Pons (tissue), 1 donor: ENCODE measurements around the gene RCAN3.
A peak's percentile ranks its signal among the peaks of the same experiment; 100 is the strongest.
"Not testable (repeated sequence)": the region's sequence is repeated elsewhere in the genome, so short reads cannot be mapped to it uniquely, and the experiment has no call there.

Experiments
- DNase-seq: peaks from one replicate; pipeline ENCODE4 v3.0.0-alpha.2; 2016; ENCODE audit warnings: low spot score

RCAN3 gene

GRCh38 chr1:24486331-24487065, 16.1 kb upstream of the RCAN3 start:
- DNase-seq = no peak

DNA sequence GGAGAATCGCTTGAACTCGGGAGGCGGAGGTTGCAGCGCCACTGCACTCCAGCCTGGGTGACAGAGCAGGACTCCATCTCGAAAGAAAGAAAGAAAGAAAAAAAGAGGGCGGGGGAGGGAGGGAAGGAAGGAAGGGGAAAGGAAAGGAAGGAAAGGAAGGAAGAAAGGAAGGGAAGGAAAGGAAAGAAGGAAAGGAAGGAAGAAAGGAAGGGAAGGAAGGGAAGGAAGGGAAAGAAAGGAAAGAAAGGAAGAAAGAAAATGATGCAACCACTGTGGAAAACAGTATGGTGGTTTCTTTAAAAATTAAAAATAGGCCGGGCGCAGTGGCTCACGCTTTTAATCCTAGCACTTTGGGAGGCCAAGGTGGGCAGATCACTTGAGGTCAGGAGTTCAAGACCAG, 15.2 kb upstream of the RCAN3 start:
- DNase-seq = no peak

GRCh38 chr1:24488159-24488558, 14.5 kb upstream of the RCAN3 start:
- not testable (repeated sequence) for DNase-seq

- DNase-seq = no peak
Measured at GRCh38 chr1:24489674-24490073, 13.0 kb upstream of the RCAN3 start.

- no peak for DNase-seq
Measured at GRCh38 chr1:24490101-24490781, 12.4 kb upstream of the RCAN3 start.

DNA sequence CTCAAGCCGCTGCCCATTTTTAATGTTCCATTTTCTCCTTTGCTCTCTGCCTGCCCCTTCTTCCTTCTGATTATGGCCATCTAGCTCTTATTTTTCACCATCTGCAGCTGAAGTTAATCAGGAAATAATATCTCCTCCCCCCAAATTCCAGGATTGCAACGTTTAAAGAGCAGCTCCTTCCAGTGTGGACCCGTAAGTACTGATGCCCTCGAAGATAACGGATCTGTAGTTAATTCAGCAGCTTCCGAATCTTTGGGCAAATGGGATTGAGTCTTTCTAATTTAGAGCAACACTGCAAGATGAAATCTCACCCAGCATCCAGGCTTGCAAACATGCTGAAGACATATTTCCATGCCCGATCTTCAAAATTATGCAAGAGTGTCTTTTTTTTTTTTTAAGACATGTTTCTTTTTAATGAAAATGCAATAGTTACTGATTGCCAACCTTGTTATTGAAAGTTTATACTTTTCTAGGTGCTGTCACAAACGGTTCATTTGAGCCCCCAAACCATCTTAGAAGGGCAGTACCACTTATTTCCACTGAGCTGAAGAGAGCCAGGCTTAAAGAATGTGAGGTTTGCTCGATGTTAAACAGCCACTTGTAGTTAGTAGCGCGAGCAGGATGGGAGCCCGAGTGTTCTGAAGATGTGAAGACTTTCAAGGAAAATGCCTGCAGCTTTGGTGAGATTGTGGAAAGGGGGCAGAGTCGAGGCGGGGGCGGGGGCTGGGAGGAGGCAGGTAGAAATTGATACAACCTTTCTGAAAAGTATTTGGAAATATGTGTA, 10.9 kb upstream of the RCAN3 start:
- DNase-seq = no peak

- not testable (repeated sequence) for DNase-seq
Measured at GRCh38 chr1:24492935-24493334, 9.7 kb upstream of the RCAN3 start.

DNA sequence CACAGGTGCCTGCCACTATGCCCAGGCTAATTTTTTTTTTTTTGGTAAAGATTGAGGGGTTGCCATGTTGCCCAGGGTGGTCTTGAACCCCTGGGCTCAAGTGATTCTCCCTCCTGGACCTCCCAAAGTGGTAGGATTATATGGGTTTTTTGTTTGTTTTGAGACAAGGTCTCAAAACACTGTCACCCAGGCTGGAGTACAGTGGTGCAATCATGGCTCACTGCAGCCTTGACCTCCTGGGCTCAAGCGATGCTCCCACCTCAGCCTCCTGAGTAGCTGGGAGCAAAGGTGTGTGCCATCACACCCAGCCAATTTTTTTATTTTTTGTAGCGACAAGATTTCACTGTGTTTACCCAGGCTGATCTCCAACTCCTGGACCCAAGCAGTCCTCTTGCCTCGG, 8.9 kb upstream of the RCAN3 start:
- DNase-seq = no peak

DNA sequence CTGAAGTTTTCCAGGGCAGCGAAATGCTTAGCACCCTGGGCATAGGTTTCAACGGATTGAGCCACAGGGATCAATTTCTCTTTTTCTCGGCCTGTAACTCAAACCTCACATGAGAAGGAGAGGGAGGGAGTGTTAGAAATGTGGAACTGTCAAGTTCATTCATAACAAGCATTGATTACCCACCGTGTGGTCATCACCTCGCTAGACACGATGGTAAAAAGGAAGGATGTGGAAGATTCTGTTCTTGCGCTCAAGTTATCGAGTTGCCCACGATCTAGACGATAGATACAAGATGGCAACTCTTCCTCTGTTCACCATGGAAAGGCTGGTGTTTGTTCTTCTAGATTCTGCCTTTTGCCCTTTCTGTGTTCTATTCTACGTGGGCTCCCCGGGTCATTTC, 4.0 kb upstream of the RCAN3 start:
- no peak for DNase-seq

DNA sequence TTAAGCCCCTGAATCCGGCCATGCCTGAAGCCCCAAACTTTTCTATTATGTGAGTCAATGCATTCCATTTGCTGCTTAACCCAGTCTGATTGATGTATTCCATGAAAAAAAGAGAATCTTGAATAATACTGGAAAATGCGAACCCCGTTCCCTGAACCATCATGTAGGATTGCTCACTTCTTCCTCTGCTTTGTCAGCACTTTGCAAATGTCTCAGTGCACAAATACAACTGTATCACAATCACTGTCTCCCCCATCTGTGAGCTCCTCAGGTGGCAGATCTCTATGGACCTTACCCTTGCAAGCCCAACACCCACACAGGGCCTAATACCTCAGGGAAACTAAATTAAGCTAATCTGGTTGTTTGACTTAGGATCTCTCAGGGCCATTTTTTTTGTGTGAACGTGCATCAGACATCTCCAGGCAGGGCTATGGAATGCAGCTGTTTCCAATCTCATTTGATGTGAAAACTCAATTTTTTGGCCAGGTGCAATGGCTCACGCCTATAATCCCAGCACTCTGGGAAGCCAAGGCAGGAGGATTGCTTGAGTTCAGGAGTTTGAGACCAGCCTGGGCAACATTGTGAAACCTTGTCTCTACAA, 2.1 kb upstream of the RCAN3 start:
- DNase-seq = no peak

- DNase-seq = peak; percentile 41
Measured at GRCh38 chr1:24501371-24502064, 1.1 kb upstream of the RCAN3 start.

DNA sequence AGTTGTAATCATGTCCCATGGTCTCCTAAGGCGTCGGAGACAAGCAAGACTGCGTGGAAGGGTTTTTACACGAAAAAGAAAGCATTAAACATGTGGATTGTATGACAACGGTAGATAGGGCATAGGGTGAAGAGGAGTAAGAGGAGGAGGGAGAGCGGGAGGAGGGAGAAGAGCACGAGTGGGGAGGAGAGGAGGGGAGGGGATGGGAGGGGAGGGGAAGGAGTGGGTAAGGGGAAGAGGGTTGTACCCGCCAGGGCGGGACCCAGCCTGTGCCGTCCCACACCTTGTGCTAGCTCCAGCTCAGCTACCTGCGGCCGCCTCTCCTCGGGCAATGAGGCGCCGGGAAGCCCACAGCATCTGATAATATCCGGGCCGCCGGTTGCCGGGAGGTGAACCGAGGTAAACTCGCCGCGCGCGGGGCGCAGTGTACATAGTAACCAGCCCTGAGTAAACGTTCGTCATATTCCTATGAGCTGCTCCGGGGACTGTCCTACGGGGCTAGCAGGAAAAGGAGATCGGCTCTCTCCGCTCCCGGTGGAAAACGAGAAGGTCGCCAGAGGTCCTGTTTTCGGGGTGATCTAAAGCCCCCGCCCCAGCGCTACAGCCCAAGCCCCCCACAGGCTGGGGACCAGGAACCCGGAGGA, 449 bp upstream of the RCAN3 start:
- DNase-seq = peak; percentile 53

DNA sequence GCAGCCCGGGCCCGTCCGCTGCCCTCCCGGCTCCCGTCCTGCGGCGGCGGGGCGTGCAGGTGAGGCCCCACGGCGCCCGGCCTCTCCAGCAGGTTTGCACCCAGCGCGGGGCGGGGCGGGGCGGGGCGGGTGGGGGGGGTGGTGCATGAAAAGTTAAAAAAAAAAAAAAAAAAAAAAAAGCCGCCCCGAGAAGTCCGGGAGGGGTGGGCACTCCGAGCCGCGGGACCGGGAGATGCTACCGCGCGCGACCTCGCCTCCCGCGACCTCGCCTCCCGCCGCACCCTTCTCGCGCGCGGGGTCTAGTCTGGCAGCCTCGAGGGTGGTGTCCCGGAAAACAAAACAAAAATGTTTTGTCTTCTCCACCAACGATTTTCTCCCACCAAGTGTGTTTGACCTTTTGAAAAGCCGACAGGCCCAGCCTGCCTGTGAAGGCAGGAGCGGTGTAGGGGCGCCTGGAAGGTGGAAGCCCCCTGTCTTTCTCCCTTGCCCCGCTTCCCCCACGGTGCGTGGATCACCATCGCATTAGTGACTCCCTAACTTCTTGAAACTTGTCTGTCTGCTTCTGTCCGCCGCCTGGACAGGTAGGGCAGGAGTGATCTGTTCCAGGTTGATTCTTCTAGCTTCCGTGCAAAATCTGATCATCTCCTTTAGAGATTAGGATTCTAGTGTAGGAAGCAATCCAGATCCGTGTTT, 569 bp downstream of the RCAN3 start:
- DNase-seq = peak; percentile 31

GRCh38 chr1:24503870-24504523, 1.4 kb downstream of the RCAN3 start:
- DNase-seq = peak; percentile 26

GRCh38 chr1:24504560-24504959, 1.9 kb downstream of the RCAN3 start:
- DNase-seq = no peak

DNA sequence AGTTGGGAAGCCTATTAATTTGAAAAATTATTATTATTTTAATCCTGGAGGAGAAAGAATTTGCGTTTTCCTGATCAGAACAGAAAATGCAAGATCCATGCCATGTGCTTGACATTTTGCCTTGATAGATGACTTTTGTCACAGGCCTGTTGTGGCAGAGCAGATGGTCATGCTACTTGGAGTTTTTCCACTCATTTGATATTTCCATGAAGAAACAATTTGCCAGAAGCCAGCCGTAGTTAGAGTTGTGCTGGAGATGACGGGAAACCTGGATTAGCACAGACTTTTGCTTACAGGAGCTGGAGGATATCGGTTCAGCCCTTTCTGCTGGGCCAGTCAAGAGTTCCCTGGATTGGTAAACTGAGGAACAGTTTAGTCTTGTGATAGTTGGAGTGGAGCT, 3.2 kb downstream of the RCAN3 start:
- DNase-seq = peak; percentile 60

GRCh38 chr1:24506691-24507381, 4.2 kb downstream of the RCAN3 start:
- no peak for DNase-seq

DNA sequence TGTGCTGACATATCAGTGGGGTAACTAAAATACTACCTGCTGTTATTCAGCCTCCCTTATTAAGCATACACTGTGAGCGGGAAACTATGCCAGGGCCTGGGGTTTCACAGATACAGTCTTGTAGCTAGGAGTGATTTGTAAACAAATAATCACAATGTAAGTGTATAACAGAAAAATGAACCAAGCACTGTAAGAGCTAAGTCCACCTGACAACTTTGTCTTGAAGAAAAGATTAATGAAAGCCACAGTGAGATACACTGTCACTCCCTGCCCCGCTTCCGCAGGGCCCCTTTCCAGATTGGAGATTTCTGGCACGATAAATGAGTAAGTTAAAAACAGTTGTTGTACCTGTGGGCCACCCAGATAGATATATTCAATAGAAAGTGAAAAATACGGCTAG, 4.8 kb downstream of the RCAN3 start:
- DNase-seq = no peak

GRCh38 chr1:24508911-24509310, 6.3 kb downstream of the RCAN3 start:
- no peak for DNase-seq

DNA sequence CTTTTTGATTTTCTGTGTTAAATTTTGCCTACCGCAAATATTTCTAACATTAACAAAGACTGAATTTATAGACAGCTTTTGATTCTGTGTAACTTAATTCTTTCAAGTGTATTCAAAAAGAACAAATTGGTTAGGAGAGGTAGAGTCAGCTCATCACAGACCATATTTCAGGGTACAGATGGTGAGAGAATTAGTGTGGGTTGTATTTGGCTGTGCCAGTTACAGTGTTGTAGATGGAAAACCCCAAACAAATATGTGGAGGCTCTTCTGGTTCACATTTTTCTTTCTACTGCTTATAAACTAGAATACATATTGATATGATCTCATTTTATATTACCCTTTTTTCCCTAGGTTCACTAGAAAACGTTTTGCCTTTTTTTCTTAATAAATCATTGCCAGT, 11.1 kb downstream of the RCAN3 start:
- no peak for DNase-seq
